Ishikawa (cell line): ENCODE data around the gene GNG4.

Source experiments
- CEBPB ChIP-seq: IDR thresholded peaks from 2 replicates; pipeline ENCODE4 v1.6.1; 2012
- CREB1 ChIP-seq: IDR thresholded peaks from 2 replicates; pipeline ENCODE4 v1.6.1; 2012; ENCODE audit warnings: low read depth
- EGR1 ChIP-seq: IDR thresholded peaks from 2 replicates; pipeline ENCODE4 v1.6.1; 2012
- EP300 ChIP-seq: IDR thresholded peaks from 2 replicates; pipeline ENCODE4 v1.6.1; 2012; ENCODE audit warnings: borderline replicate concordance
- FOXM1 ChIP-seq: IDR thresholded peaks from 2 replicates; pipeline ENCODE4 v1.6.1; 2012; ENCODE audit warnings: low read depth, borderline replicate concordance
- RAD21 ChIP-seq: IDR thresholded peaks from 2 replicates; pipeline ENCODE4 v1.6.1; 2012; ENCODE audit warnings: low read depth
- TAF1 ChIP-seq: IDR thresholded peaks from 2 replicates; pipeline ENCODE4 v1.6.1; 2012; ENCODE audit warnings: low read depth, mild to moderate bottlenecking
- TEAD4 ChIP-seq: IDR thresholded peaks from 2 replicates; pipeline ENCODE4 v1.6.1; 2012
- YY1 ChIP-seq: IDR thresholded peaks from 2 replicates; pipeline ENCODE4 v1.6.1; 2012; ENCODE audit warnings: low read depth
- ZBTB7A ChIP-seq: IDR thresholded peaks from 2 replicates; pipeline ENCODE4 v1.6.1; 2012; ENCODE audit warnings: low read depth
- TF ChIP-seq, protein P1 (sequence below): IDR thresholded peaks from 2 replicates; pipeline ENCODE4 v1.6.1; 2012; ENCODE audit warnings: low read depth, mild to moderate bottlenecking
- TF ChIP-seq, protein P2 (sequence below): IDR thresholded peaks from 2 replicates; pipeline ENCODE4 v1.6.1; 2012
- TF ChIP-seq, protein P3 (sequence below): IDR thresholded peaks from 2 replicates; pipeline ENCODE4 v1.6.1; 2012

DNA sequence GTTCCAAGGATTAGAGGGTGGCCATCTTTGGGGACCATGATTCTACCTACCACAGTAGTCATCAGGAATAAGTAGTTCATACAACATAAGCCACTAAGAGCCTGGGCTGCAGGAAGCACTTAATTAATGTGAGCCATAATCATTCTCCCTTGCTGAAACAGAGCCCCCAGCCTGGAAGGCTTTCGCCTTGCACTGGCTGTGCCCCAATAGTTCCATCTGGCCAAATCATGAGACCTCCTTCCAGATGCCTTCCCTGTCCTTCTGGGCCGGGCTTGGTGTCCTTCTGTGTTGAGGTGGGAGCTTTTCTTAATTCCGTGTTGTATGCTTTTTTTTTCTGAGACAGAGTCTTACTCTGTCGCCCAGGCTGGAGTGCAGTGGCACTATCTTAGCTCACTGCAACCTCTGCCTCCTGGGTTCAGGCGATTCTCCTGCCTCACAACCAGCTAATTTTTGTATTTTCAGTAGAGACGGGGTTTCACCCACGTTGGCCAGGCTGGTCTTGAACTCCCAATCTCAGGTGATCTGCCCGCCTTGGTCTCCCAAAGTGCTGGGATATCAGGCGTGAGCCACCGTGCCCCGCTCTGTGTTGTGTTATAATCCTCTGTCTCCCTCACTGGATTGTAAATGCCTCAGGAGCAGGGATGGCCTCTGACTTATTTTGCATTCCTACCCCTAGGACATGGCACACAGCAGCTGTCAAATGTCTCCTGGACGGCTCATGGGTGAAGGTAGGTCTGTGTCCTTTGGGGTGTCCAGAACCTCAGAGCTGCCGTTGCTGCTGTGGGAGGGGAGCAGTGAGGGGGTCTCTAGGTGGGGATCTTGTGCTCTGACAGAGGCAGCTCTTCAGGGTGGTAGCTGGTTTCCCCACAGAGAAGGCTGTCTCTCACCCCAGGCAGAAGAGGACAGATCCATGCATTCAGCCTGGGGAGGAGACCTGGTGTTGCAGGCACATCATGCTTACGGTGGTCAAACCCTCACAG lies 10.1 kb downstream of the GNG4 start:
- TF ChIP-seq, protein P1, sequence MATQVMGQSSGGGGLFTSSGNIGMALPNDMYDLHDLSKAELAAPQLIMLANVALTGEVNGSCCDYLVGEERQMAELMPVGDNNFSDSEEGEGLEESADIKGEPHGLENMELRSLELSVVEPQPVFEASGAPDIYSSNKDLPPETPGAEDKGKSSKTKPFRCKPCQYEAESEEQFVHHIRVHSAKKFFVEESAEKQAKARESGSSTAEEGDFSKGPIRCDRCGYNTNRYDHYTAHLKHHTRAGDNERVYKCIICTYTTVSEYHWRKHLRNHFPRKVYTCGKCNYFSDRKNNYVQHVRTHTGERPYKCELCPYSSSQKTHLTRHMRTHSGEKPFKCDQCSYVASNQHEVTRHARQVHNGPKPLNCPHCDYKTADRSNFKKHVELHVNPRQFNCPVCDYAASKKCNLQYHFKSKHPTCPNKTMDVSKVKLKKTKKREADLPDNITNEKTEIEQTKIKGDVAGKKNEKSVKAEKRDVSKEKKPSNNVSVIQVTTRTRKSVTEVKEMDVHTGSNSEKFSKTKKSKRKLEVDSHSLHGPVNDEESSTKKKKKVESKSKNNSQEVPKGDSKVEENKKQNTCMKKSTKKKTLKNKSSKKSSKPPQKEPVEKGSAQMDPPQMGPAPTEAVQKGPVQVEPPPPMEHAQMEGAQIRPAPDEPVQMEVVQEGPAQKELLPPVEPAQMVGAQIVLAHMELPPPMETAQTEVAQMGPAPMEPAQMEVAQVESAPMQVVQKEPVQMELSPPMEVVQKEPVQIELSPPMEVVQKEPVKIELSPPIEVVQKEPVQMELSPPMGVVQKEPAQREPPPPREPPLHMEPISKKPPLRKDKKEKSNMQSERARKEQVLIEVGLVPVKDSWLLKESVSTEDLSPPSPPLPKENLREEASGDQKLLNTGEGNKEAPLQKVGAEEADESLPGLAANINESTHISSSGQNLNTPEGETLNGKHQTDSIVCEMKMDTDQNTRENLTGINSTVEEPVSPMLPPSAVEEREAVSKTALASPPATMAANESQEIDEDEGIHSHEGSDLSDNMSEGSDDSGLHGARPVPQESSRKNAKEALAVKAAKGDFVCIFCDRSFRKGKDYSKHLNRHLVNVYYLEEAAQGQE = no peak
- TF ChIP-seq EP300 (no peak), YY1 (no peak), TAF1 (no peak), CEBPB (no peak), TEAD4 (no peak), RAD21 (no peak), FOXM1 (no peak), CREB1 (no peak), ZBTB7A (no peak), EGR1 (no peak)
- TF ChIP-seq, protein P2, sequence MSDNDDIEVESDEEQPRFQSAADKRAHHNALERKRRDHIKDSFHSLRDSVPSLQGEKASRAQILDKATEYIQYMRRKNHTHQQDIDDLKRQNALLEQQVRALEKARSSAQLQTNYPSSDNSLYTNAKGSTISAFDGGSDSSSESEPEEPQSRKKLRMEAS = no peak
- TF ChIP-seq, protein P3, sequence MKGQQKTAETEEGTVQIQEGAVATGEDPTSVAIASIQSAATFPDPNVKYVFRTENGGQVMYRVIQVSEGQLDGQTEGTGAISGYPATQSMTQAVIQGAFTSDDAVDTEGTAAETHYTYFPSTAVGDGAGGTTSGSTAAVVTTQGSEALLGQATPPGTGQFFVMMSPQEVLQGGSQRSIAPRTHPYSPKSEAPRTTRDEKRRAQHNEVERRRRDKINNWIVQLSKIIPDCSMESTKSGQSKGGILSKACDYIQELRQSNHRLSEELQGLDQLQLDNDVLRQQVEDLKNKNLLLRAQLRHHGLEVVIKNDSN = no peak
